ENCODE measurements around the gene DCAF7.

DCAF7 gene

DNA sequence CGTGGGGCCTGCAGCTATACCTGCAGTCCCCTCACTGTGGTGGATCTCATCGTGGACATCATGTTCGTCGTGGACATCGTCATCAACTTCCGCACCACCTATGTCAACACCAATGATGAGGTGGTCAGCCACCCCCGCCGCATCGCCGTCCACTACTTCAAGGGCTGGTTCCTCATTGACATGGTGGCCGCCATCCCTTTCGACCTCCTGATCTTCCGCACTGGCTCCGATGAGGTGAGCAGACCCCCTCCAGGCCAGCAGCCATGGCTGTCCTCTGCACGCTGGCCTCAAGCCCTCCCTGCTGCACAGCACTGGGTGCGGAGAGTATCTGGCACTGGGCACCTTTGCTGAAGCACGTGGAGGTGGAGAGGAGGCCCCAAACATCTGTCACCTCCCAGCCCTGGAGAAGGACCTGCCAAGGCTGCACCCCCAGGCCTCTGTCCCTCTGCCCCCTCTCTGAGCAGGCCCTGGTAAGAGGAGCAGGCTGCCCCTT lies 16.2 kb upstream of the DCAF7 start:
- no peaks in the 10 kb centered on the region for H3K9me3 ChIP-seq (ENCODE audit: control insufficient read depth, low read length)
- H3K36me3 ChIP-seq (ENCODE audit: control insufficient read depth, insufficient read depth, low read length) = no peaks in the 10 kb centered on the region
- TF ChIP-seq, protein P1, sequence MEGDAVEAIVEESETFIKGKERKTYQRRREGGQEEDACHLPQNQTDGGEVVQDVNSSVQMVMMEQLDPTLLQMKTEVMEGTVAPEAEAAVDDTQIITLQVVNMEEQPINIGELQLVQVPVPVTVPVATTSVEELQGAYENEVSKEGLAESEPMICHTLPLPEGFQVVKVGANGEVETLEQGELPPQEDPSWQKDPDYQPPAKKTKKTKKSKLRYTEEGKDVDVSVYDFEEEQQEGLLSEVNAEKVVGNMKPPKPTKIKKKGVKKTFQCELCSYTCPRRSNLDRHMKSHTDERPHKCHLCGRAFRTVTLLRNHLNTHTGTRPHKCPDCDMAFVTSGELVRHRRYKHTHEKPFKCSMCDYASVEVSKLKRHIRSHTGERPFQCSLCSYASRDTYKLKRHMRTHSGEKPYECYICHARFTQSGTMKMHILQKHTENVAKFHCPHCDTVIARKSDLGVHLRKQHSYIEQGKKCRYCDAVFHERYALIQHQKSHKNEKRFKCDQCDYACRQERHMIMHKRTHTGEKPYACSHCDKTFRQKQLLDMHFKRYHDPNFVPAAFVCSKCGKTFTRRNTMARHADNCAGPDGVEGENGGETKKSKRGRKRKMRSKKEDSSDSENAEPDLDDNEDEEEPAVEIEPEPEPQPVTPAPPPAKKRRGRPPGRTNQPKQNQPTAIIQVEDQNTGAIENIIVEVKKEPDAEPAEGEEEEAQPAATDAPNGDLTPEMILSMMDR (IDR thresholded peaks at IDR 0.05) = no peak
- H3K4me1 ChIP-seq = peaks cover 6% of the 10 kb centered on the region
- no peaks in the 10 kb centered on the region for H3K79me2 ChIP-seq
- no peak overlapping the region for H3K4me3 ChIP-seq (ENCODE audit: low read depth, low read length)
- no peak overlapping the region for H3K9ac ChIP-seq
- no peaks in the 10 kb centered on the region for H3K27me3 ChIP-seq (ENCODE audit: control insufficient read depth, insufficient read depth, low read length)
- no peak overlapping the region for H3K4me2 ChIP-seq (ENCODE audit: low read length)
- H3K27ac ChIP-seq = no peak overlapping the region
- no peak overlapping the region for H2AFZ ChIP-seq

GRCh38 chr17:63534816-63535455 lies 15.3 kb upstream of the DCAF7 start:
- no peak overlapping the region for H3K4me3 ChIP-seq (ENCODE audit: low read depth, low read length)
- no peak overlapping the region for H3K4me2 ChIP-seq (ENCODE audit: low read length)
- H3K79me2 ChIP-seq = no peaks in the 10 kb centered on the region
- H3K27ac ChIP-seq = no peak overlapping the region
- H3K27me3 ChIP-seq (ENCODE audit: control insufficient read depth, insufficient read depth, low read length) = no peaks in the 10 kb centered on the region
- peaks cover 6% of the 10 kb centered on the region for H3K4me1 ChIP-seq
- H3K9me3 ChIP-seq (ENCODE audit: control insufficient read depth, low read length) = no peaks in the 10 kb centered on the region
- no peaks in the 10 kb centered on the region for H3K36me3 ChIP-seq (ENCODE audit: control insufficient read depth, insufficient read depth, low read length)
- TF ChIP-seq, protein P1 (IDR thresholded peaks at IDR 0.05) = no peak
- H2AFZ ChIP-seq = no peak overlapping the region
- H3K9ac ChIP-seq = no peak overlapping the region

DNA sequence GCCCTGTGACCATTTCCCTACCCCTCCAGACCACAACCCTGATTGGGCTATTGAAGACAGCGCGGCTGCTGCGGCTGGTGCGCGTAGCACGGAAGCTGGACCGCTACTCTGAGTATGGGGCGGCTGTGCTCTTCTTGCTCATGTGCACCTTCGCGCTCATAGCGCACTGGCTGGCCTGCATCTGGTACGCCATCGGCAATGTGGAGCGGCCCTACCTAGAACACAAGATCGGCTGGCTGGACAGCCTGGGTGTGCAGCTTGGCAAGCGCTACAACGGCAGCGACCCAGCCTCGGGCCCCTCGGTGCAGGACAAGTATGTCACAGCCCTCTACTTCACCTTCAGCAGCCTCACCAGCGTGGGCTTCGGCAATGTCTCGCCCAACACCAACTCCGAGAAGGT lies 14.6 kb upstream of the DCAF7 start:
- no peaks in the 10 kb centered on the region for H3K79me2 ChIP-seq
- H3K9me3 ChIP-seq (ENCODE audit: control insufficient read depth, low read length) = no peaks in the 10 kb centered on the region
- H3K4me2 ChIP-seq (ENCODE audit: low read length) = no peak overlapping the region
- TF ChIP-seq, protein P1 (IDR thresholded peaks at IDR 0.05) = no peak
- H3K27me3 ChIP-seq (ENCODE audit: control insufficient read depth, insufficient read depth, low read length) = no peaks in the 10 kb centered on the region
- no peak overlapping the region for H3K4me3 ChIP-seq (ENCODE audit: low read depth, low read length)
- peaks cover 6% of the 10 kb centered on the region for H3K4me1 ChIP-seq
- no peak overlapping the region for H2AFZ ChIP-seq
- no peak overlapping the region for H3K27ac ChIP-seq
- H3K9ac ChIP-seq = no peak overlapping the region
- no peaks in the 10 kb centered on the region for H3K36me3 ChIP-seq (ENCODE audit: control insufficient read depth, insufficient read depth, low read length)

- no peak overlapping the region for H3K27ac ChIP-seq
- H3K79me2 ChIP-seq = no peaks in the 10 kb centered on the region
- H3K9ac ChIP-seq = no peak overlapping the region
- peaks cover 6% of the 10 kb centered on the region for H3K4me1 ChIP-seq
- H3K27me3 ChIP-seq (ENCODE audit: control insufficient read depth, insufficient read depth, low read length) = no peaks in the 10 kb centered on the region
- no peak overlapping the region for H3K4me3 ChIP-seq (ENCODE audit: low read depth, low read length)
- TF ChIP-seq, protein P1 (IDR thresholded peaks at IDR 0.05) = no peak
- no peaks in the 10 kb centered on the region for H3K36me3 ChIP-seq (ENCODE audit: control insufficient read depth, insufficient read depth, low read length)
- H3K4me2 ChIP-seq (ENCODE audit: low read length) = no peak overlapping the region
- no peak overlapping the region for H2AFZ ChIP-seq
- H3K9me3 ChIP-seq (ENCODE audit: control insufficient read depth, low read length) = no peaks in the 10 kb centered on the region
Observed at GRCh38 chr17:63537001-63537400, 13.3 kb upstream of the DCAF7 start.
